Measurements from ENCODE around the gene CACNA1S.

Gene CACNA1S

DNA sequence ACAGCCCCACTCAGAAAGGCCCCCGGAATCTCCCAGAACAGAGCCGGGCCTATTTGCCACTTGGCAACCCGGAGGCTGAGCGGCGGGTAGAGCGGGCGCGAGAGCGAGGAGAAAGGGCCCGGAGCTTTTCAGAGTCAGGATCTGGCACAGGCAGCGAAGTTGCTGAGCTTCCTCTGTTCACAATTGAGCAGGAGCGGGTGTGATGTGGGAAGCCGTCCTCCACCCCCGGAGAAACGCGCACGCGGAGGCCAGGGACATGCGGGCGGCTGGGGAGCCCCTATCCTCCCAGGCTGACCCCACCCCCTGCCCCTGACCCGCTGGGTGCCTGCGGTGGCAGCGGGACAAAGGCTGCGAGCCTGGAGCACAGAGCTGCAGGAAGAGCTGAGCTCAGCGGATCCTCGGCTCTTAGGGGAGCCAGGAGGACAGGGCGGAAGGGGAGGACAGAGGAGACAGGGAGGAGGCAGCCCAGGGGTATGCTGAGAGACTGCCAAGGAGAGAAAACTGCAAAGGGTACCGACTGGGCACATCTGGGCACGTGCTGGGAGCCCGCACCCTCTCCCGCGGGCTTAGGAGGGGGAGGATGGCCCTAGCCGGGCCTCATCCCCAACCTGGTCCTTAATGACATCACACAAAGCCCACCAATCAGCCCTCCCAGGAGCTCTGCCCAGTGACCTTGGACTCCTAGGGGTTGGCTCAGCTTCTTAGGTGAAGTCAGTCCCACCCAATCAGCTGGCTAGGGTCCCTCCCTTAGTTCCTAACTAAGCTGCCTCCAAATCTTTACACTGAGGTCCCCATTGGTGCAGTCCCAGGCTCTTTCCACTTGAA is 98.0 kb downstream of the CACNA1S start:
- peak; percentile 39 for DNase-seq (ENCODE audit: low read depth, low spot score)

DNA sequence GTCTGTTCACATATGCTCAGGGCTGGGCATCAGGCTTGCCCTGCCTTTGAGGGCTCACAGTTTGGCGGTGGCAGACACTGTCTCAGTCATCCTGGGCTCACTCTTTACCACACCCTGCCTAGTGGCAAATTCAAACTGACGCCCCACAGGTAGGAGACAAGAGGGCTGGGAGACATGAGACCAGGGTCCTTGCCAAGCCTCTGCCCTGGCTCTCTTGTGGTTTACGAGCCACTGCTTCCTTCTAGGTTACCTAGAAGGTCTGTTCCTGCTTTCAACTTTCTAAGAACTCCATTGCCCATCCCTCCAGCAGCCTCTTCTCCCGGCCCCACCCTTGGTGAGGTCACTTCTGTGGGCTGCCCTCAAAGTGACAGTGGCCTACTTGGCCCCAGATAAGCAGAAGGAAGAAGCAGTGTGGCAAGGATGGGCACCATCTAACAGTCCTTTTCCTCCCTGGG is 99.2 kb downstream of the CACNA1S start:
- DNase-seq (ENCODE audit: low read depth, low spot score): no peak

DNA sequence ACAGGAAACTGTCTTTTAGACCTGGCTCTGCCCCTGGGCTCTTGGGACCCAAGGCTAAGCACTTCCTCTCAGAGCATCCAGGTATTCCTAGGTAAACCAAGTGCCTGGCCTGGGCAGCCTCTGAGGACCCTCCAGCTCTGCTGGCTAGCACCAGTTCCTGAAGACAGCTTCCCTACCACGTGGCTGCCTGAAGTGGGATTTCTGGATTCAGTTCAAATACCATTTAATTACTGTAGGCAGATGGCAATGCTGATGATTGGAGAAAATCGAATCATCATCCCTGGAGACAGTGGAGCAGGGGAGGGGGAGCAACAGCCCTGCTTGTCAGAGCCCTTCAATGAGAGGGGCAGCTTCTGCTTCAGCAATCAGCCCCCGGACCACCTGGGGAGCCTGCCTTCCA is 100.6 kb downstream of the CACNA1S start:
- no peak for DNase-seq (ENCODE audit: low read depth, low spot score)

DNA sequence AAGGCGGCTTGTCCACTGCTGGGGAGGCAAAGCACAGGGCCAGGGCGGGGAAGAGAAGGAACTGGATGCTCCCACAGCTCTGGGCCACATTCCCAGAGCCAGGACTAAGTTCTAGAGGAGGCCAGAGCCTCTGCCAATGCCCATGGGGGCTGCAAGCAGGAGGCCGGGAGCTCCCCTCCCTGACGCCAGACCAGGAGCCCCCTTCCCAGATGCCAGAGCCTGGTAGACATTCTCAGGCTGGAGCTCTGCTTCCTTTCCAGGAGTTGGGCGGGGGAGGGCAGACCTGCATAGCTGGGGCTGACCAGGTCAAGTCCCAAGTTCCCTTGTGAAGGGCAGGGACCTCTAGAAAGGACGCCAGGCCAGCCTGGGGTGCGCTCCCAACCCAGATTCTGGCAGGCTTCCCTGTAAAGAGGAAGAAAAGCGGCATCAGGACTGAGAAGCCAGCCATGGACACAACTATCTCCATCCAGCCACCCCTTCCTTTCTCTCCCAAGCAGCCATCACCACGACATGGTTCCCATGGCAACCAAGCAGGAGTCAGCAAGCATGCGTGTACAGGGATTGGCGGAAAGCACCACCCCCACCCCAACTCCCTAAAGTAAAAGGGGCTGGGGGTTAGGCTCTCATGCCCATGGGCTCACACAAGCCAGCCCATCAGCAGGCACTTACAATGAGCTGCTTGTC is 102.1 kb downstream of the CACNA1S start:
- no peak for DNase-seq (ENCODE audit: low read depth, low spot score)

DNA sequence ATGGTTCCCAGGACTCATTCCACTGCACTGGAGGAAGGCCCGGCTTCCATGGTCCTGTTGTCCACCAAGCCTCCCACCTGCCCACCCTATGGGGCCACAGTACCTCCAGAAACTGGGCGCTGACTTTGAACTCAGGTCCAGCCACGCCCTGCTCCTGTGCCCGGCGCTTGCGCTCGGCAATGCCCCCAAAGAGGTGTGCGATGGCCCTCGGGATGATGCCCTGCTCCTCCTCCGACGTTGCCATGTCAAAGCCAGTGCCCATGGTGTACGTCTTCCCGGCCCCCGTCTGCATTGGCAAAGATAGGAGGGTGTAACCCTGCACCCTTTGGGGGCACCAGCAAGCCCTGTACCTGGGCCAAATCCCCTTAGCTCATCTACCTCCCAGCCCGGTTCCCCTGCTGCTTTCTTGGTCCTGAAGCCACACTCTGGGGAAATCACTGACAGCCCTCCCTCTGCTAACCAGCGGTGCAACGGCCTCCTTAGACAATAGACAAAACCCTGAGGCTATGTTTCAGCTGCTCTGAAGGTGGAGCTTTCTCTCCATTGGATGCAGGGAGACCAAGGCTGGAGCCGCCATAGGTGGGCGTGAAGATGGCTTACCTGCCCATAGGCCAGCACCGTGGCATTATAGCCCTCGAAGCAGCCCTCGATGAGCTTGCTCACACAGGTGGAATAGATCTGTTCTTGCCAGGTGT is 103.4 kb downstream of the CACNA1S start:
- DNase-seq (ENCODE audit: low read depth, low spot score): no peak

DNA sequence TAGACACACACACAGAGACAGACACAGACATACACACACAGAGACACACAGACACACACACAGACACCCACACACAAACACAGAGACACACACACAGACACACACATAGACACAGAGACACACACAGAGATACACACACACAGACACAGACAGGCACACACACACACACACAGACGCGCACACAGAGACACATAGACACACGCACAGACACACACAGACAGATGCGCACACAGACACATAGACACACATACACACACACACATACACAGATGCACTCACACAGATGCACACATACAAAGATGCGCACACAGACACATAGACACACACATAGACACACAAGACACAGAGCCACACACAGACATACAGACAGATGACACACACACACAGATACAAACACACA is 104.7 kb downstream of the CACNA1S start:
- DNase-seq (ENCODE audit: low read depth, low spot score): no peak

DNA sequence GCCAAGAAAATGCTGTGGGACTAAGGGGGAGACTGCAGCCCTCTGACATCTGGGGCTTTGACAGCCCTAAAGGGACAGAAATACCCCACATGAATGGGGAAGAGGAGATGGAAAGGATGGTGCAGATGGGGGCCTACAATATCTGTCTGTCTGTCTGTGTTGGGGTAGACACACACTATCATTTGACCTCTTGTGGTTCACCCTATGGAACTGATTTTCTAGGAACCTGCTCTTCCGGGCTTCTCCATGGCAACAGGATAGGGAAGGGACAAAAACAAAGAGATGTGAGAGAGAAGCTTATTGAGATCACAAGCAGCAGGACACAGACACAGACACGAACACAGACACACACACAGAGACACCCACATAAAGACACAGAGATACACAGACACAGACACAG is 105.8 kb downstream of the CACNA1S start:
- DNase-seq (ENCODE audit: low read depth, low spot score): no peak

DNA sequence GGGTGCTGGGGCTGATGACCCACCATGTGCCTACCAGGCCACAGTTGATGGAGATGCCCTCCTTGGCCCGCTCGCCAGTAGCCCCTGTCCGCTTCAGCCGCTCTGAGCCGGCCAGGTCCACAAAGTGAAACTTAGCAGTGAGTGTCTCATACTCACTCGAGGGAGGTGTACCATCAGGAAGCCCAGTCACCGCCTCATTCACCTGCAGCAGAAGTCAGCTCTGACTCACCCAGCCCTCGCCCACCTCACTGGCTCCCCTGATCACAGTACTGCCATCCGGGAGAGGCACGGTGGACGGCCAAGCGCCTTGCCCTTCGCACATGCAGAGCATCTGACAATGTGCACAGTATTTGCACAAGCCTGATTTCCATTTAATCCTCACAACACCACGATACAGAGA is 107.5 kb downstream of the CACNA1S start:
- DNase-seq (ENCODE audit: low read depth, low spot score): no peak

DNA sequence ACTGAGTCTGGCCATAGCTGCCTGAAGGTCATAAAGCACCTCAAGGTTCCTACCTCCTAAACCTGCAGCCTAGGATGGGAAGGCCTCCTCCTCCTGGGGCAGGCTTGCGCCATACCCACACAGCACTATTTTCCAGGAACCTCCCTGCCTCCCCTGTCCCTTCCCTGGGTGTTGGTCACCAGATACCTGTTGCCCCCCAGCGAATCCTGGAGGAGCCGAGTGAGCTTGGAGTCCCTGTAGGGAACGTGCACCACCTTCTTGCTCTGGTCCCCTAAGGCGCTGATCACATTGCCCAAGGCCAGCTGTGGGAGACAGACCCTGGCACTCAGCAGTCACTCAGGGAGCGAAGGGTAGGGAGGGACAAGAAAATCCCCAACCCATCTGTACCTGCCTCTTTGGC is 108.1 kb downstream of the CACNA1S start:
- no peak for DNase-seq (ENCODE audit: low read depth, low spot score)

DNA sequence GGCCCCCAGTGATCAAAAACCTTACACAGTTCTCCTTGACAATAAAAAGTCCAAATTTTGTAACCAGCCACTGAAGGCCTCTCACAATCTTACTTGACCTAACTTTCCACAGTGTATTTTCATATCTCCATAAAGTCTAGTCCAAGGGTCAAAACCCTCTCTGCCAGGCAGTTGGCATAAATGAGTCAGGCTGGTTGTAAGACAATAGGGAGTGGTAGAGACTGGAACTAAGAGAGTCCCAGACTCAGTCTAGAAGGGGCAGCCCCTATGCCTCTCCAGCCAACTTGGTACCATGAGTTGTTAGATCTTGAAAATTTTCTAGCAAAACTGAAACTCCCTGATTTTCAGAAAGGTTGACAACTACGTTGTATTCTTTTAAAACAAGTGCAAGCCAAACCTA is 109.7 kb downstream of the CACNA1S start:
- DNase-seq (ENCODE audit: low read depth, low spot score): no peak

DNA sequence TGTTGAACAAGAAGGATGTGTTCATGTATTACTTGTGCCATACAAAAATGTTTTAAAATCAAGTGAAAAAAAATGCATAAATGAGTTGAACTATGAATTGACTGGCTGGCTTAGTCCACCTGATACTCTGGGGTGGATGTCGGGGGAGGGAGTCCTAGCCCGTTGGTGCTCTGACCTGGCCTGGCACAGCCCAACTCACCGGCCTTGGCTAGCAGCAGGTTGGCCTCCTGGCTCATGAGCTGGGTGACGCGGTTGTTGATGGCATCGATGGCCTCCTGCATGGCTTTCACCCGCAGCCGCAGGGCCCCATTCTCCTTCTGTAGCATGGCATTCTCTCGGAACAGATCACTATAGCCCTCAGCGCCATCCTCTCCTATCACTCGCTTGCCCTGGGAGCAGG is 110.3 kb downstream of the CACNA1S start:
- DNase-seq (ENCODE audit: low read depth, low spot score): no peak

DNA sequence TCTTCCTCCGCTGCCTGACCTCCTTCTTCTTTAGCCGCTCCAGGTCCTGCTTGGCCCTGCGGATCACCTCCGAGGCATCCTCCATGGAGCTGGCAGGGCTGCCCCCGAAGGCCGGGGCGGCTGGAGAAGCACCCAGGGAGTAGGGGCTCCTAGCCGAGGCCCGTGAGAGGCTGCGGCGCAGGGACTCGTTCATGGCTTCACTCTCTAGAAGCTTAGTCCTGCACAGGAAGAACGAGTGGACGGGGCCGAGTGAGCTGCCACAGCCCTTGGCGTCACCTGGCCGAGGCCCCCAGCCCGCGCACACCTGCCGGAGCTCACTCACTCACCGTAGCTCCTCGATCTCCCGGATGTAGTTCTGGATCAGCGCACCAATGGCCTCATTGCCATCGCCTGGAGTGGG is 111.8 kb downstream of the CACNA1S start:
- DNase-seq (ENCODE audit: low read depth, low spot score): no peak

DNA sequence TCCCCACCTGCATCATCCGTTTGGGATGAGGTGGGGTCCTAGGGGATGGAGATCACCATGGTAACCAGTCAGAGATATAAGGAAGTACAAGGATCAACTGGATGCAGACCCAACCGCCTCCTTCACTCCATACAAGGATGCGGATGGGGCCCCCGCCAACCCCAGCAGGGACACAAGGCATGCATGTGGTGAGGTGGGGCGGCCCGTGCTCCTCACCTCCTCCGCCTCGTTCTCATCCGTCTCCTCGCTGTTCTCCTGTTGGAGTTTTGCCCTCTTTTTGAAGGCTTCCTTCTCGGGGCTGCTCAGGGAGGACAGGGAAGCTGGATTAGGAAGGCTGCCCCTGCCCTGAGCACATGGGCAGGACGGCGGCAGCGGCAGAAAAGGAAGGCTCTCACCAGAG is 112.6 kb downstream of the CACNA1S start:
- DNase-seq (ENCODE audit: low read depth, low spot score): no peak

DNA sequence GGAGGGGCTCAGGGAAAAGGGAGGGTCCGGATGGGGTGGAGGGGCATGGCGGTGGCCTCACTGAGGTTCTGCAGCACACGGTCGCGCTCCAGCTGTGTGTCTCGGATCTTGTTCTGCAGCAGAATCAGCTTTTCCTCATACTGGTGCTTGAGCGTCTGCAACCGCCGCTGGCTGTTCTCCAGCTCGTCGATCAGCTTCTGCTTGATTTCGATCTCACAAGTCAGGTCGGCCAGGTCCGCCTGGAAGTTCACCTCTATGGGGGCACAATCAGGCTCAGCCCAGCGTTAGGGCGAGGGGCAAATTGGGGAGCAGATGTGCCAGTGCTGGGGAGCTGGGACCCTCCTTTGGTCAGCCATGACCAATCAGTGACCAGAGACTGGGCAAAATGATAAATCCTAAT is 113.9 kb downstream of the CACNA1S start:
- DNase-seq (ENCODE audit: low read depth, low spot score): no peak

DNA sequence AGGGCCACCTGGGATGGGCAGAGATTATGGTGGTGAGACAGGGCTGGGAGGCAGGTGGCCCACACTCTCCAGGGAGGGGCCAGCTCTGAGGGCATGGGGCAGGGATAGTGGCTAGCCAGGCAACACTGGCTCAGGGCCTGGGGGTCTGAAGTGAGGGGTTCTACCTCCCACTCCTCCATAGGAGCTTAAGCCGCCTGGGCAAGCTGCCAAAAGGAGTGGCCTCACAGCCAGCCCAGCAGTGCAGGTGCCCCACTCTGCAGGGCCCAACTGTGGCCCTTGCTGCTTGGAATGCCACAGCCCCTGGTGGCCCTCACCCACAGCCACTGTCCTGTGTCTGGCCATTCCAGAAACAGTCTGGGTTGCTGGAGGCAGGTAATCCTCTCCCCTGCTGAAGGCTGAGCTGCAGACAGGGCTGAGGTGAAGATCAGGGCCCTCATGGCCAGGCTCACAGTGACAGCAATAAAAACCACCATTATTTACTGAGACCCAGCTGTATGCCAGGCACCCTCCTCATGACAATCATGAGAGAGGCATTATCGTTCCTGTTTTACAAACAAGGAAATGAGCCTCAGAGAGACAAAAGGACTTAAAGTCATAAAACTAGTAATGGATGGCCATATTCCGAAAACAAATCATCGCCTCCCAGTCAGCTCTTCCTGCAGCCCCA is 119.7 kb downstream of the CACNA1S start:
- DNase-seq (ENCODE audit: low read depth, low spot score): no peak

DNA sequence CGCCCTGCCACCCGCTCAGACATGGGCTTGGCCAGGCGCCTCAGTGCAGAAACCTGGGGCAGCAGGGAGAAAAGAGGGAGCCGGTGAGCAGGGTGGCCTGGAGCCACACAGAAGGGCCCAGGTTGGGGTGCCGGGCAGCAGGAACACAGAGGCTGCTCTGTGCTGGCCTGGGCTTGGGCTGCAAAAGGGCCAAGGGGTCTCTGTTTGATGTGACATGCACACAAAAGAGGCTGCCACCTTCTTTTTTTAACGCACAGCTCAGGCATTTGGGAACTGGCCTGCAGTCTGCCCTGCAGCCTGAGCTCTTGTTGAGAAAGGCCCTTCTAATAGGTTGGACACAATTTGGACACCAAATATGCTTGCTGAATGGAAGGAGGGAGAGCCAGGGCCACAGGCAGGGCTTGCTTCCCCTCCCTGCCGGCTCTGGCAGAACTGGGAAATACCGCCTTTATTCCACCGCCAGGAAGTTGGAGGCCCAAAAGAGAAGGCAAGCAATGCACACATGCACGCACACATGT is 121.1 kb downstream of the CACNA1S start:
- no peak for DNase-seq (ENCODE audit: low read depth, low spot score)

DNA sequence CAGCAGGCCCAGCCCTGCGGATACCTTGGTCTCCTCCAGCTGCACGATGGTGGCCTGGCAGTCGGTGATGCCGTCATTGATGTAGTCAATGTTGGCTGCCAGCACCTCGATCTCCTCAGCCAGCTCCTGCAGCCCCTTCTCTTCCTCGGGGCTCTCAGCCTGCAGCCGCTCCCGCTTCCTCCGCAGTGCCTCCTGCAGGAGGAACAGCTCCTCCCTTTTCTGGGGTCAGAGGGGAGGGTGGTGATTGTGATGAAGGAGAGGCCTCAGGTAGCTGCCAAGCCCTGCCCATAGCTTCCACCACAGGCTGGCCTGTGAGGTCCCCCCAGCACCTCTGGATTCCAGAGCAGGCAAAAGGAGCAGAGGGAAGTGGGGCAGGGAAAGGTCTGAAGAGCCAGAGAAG is 122.1 kb downstream of the CACNA1S start:
- DNase-seq (ENCODE audit: low read depth, low spot score): no peak
